Measurements from ENCODE around the gene ZNF346.
"Not testable (repeated sequence)": the region's sequence is repeated elsewhere in the genome, so short reads cannot be mapped to it uniquely, and the experiment has no call there.

ZNF346 gene

DNA sequence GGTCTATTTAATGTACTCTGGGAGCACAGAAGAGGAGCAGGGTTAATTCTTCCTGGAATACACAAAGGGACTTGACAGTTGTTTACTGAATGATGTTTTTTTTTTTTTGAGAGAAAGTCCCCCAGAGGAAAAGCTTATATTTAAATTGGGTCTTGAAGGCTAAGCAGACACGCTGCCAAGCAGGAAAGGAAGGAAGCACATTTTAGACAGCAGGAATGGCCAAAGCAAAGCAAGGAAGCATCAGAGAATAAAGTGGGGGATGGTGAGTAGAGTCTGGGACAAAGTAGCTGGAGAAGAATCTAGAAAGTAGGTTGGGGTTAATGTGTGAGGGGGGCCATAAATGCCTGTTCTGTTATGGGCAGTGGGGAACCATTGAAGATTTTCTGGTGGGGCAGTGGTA, 21.5 kb downstream of the ZNF346 start:
- H3K4me3 ChIP-seq (ENCODE audit: severe bottlenecking), result no peak overlapping the region
- TF ChIP-seq, protein P1, sequence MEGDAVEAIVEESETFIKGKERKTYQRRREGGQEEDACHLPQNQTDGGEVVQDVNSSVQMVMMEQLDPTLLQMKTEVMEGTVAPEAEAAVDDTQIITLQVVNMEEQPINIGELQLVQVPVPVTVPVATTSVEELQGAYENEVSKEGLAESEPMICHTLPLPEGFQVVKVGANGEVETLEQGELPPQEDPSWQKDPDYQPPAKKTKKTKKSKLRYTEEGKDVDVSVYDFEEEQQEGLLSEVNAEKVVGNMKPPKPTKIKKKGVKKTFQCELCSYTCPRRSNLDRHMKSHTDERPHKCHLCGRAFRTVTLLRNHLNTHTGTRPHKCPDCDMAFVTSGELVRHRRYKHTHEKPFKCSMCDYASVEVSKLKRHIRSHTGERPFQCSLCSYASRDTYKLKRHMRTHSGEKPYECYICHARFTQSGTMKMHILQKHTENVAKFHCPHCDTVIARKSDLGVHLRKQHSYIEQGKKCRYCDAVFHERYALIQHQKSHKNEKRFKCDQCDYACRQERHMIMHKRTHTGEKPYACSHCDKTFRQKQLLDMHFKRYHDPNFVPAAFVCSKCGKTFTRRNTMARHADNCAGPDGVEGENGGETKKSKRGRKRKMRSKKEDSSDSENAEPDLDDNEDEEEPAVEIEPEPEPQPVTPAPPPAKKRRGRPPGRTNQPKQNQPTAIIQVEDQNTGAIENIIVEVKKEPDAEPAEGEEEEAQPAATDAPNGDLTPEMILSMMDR (IDR thresholded peaks at IDR 0.05; ENCODE audit: poor library complexity, severe bottlenecking), result no peak
- H3K27ac ChIP-seq (ENCODE audit: poor library complexity, severe bottlenecking), result no peak overlapping the region
- no peaks in the 10 kb centered on the region for H3K27me3 ChIP-seq (ENCODE audit: insufficient read depth, poor library complexity, severe bottlenecking)
- peaks cover 80% of the 10 kb centered on the region for H3K36me3 ChIP-seq (ENCODE audit: low read depth)
- no peak for DNase-seq (ENCODE audit: low spot score)
- H3K9me3 ChIP-seq (ENCODE audit: severe bottlenecking), result no peaks in the 10 kb centered on the region
- no peak for ATAC-seq (ENCODE audit: low read depth)
- H3K4me1 ChIP-seq (ENCODE audit: insufficient read depth, poor library complexity, severe bottlenecking), result no peaks in the 10 kb centered on the region

DNA sequence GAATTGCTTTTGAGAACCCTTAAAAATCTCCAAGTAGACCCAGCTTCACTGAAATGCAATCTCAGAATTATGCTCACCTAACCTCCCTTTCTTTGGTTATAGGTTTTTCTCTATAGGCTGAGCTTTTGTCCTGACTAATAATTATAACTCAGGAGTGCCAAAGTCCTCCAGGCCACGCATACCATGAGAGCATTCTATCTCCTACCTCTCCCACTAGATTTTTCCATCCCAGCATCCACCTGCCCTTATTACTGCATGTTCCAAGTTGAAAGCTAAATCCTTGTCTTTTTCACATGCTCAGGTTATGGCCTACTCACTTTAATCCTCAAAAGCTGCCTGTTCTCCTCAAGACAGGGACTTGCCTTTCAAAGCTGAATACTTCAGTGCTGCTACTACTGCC, 22.1 kb downstream of the ZNF346 start:
- TF ChIP-seq, protein P1 (IDR thresholded peaks at IDR 0.05; ENCODE audit: poor library complexity, severe bottlenecking), result no peak
- Histone ChIP-seq H3K4me1 (ENCODE audit: insufficient read depth, poor library complexity, severe bottlenecking) (no peaks in the 10 kb centered on the region), H3K27ac (ENCODE audit: poor library complexity, severe bottlenecking) (no peak overlapping the region), H3K4me3 (ENCODE audit: severe bottlenecking) (no peak overlapping the region), H3K27me3 (ENCODE audit: insufficient read depth, poor library complexity, severe bottlenecking) (no peaks in the 10 kb centered on the region), H3K36me3 (ENCODE audit: low read depth) (peaks cover 80% of the 10 kb centered on the region), H3K9me3 (ENCODE audit: severe bottlenecking) (no peaks in the 10 kb centered on the region)
- ATAC-seq (ENCODE audit: low read depth), result no peak
- no peak for DNase-seq (ENCODE audit: low spot score)

DNA sequence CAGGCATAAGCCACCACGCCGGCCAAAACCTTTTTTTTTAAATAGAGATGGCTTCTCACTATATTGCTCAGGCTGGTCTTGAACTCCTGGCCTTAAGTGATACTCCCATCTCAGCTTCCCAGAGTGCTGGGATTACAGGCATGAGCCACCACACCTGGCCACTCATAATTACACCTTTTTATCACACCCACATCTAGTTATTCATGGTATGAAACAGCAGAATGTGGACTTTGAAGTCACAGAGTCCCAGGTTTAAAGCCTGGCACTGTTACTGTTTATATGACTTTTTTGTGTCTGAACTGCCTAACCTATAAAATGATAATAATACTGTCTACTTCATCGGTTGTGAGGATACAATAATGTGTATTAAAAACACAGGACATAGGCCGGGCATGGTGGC, 23.1 kb downstream of the ZNF346 start:
- Histone ChIP-seq H3K27ac (ENCODE audit: poor library complexity, severe bottlenecking) (no peak overlapping the region), H3K36me3 (ENCODE audit: low read depth) (peaks cover 84% of the 10 kb centered on the region), H3K4me1 (ENCODE audit: insufficient read depth, poor library complexity, severe bottlenecking) (no peaks in the 10 kb centered on the region), H3K4me3 (ENCODE audit: severe bottlenecking) (no peak overlapping the region), H3K27me3 (ENCODE audit: insufficient read depth, poor library complexity, severe bottlenecking) (no peaks in the 10 kb centered on the region), H3K9me3 (ENCODE audit: severe bottlenecking) (no peaks in the 10 kb centered on the region)
- TF ChIP-seq, protein P1 (IDR thresholded peaks at IDR 0.05; ENCODE audit: poor library complexity, severe bottlenecking), result no peak
- no peak for ATAC-seq (ENCODE audit: low read depth)
- no peak for DNase-seq (ENCODE audit: low spot score)

DNA sequence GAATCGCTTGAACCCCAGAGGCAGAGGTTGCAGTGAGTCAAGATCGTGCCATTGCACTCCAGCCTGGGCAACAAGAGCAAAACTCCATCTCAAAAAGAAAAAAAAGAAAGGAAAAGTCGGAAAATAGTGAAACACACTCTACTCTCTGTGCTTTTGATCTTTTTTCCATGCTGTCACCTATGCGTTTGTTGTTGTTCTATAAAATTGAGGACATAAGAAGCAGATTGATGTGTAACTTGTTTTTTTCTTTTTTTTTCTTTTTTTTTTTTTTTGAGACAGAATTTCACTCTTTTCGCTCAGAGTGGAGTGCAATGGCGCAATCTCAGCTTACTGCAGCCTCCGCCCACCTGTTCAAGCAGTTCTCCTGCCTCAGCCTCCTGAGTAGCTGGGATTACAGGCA, 26.0 kb downstream of the ZNF346 start:
- not testable (repeated sequence) for H3K27ac ChIP-seq (ENCODE audit: poor library complexity, severe bottlenecking); DNase-seq (ENCODE audit: low spot score); H3K9me3 ChIP-seq (ENCODE audit: severe bottlenecking); H3K4me3 ChIP-seq (ENCODE audit: severe bottlenecking); H3K4me1 ChIP-seq (ENCODE audit: insufficient read depth, poor library complexity, severe bottlenecking); ATAC-seq (ENCODE audit: low read depth); H3K27me3 ChIP-seq (ENCODE audit: insufficient read depth, poor library complexity, severe bottlenecking)
- peaks cover 80% of the 10 kb centered on the region for H3K36me3 ChIP-seq (ENCODE audit: low read depth)

DNA sequence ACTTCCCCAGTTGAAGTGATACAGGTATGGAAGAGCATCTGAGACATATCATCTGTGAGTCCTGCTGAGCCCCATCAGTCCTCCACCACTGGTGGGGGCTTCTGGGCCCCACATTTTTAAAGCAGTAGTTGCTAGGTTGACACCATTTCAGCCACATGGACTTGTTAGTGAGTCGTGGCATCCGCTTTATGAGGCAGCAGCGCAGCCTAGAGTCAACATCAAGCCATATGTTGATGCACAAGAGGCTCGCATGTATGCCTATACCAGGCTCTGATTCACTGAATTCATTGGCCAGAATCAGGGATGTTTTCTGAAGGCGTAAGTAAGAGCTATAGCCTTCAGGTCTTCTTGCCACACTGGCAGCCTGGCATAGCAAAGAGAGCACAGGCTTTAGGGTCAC, 26.8 kb downstream of the ZNF346 start:
- Histone ChIP-seq H3K4me1 (ENCODE audit: insufficient read depth, poor library complexity, severe bottlenecking) (no peaks in the 10 kb centered on the region), H3K9me3 (ENCODE audit: severe bottlenecking) (no peaks in the 10 kb centered on the region), H3K4me3 (ENCODE audit: severe bottlenecking) (no peak overlapping the region), H3K27ac (ENCODE audit: poor library complexity, severe bottlenecking) (no peak overlapping the region), H3K27me3 (ENCODE audit: insufficient read depth, poor library complexity, severe bottlenecking) (no peaks in the 10 kb centered on the region), H3K36me3 (ENCODE audit: low read depth) (peaks cover 83% of the 10 kb centered on the region)
- DNase-seq (ENCODE audit: low spot score) (no peak), ATAC-seq (ENCODE audit: low read depth) (no peak)
- TF ChIP-seq, protein P1 (IDR thresholded peaks at IDR 0.05; ENCODE audit: poor library complexity, severe bottlenecking), result no peak

Measured in RWPE2 (cell line).